HepG2 (cell line): Measurements from ENCODE around the gene AMZ1. TPM values are rescaled to one million over a fixed set of nuclear protein-coding genes. Genes with fewer than 3 reads are reported as not detected.

Experiments
- ETV5 ChIP-seq: IDR thresholded peaks from 2 replicates; pipeline ENCODE4 v1.6.1; 2018; ENCODE audit warnings: missing biosample characterization, missing genetic modification reagents, inconsistent platforms, borderline replicate concordance
- FOXP1 ChIP-seq, 2 experiments: fragments of 450-650 bp in 1 of 2; IDR thresholded peaks; 2 replicates each; pipeline ENCODE4 v1.6.1; 2017 to 2018; ENCODE audit warnings: antibody characterized with exemption in 1 of 2
- GTF2F1 ChIP-seq: fragments of 150-350 bp; IDR thresholded peaks from 2 replicates; pipeline ENCODE4 v1.6.1; 2014; ENCODE audit warnings: low read length
- MIXL1 ChIP-seq: IDR thresholded peaks from 2 replicates; pipeline ENCODE4 v1.6.1; 2016
- MTA3 ChIP-seq: sonication (generic); formaldehyde crosslinking; IDR thresholded peaks from 2 replicates; pipeline ENCODE4 v1.4.0; 2020; ENCODE audit warnings: missing genetic modification reagents
- NPAS2 ChIP-seq: sonication (generic); formaldehyde crosslinking; IDR thresholded peaks from 2 replicates; pipeline ENCODE4 v1.8.0; 2022; ENCODE audit warnings: mild to moderate bottlenecking, missing genetic modification reagents, borderline replicate concordance
- SETDB1 ChIP-seq: sonication (generic); formaldehyde crosslinking; IDR thresholded peaks from 2 replicates; pipeline ENCODE4 v1.5.1; 2020; ENCODE audit warnings: missing genetic modification reagents, mild to moderate bottlenecking, borderline replicate concordance
- SPEN ChIP-seq: sonication (generic); formaldehyde crosslinking; IDR thresholded peaks from 2 replicates; pipeline ENCODE4 v1.5.1; 2020; ENCODE audit warnings: low read depth, mild to moderate bottlenecking, missing genetic modification reagents
- SRY ChIP-seq: sonication (generic); formaldehyde crosslinking; IDR thresholded peaks from 2 replicates; pipeline ENCODE4 v1.8.0; 2022; ENCODE audit warnings: mild to moderate bottlenecking, missing genetic modification reagents
- UBTF ChIP-seq: sonication (generic); formaldehyde crosslinking; IDR thresholded peaks from 2 replicates; pipeline ENCODE4 v1.4.0; 2020; ENCODE audit warnings: mild to moderate bottlenecking, missing genetic modification reagents
- ZFP62 ChIP-seq: sonication (generic); formaldehyde crosslinking; IDR thresholded peaks from 2 replicates; pipeline ENCODE4 v1.4.0; 2020; ENCODE audit warnings: missing genetic modification reagents
- ZMYM2 ChIP-seq: sonication (generic); formaldehyde crosslinking; IDR thresholded peaks from 2 replicates; pipeline ENCODE4 v1.8.0; 2022; ENCODE audit warnings: mild to moderate bottlenecking, missing genetic modification reagents
- ZMYM4 ChIP-seq: sonication (generic); formaldehyde crosslinking; IDR thresholded peaks from 2 replicates; pipeline ENCODE4 v1.8.1; 2023; ENCODE audit warnings: mild to moderate bottlenecking, missing genetic modification reagents
- ZNF124 ChIP-seq: sonication (generic); formaldehyde crosslinking; IDR thresholded peaks from 2 replicates; pipeline ENCODE4 v1.4.0; 2020; ENCODE audit warnings: missing genetic modification reagents
- ZNF326 ChIP-seq: sonication (generic); formaldehyde crosslinking; IDR thresholded peaks from 2 replicates; pipeline ENCODE4 v1.4.0; 2020; ENCODE audit warnings: missing genetic modification reagents, borderline replicate concordance
- ZNF451 ChIP-seq: sonication (generic); formaldehyde crosslinking; IDR thresholded peaks from 2 replicates; pipeline ENCODE4 v1.5.0; 2020; ENCODE audit warnings: mild to moderate bottlenecking, missing genetic modification reagents
- ZNF556 ChIP-seq: sonication (generic); formaldehyde crosslinking; IDR thresholded peaks from 2 replicates; pipeline ENCODE4 v1.4.0; 2020; ENCODE audit warnings: mild to moderate bottlenecking, missing genetic modification reagents, borderline replicate concordance
- ZSCAN20 ChIP-seq: sonication (generic); formaldehyde crosslinking; IDR thresholded peaks from 2 replicates; pipeline ENCODE4 v1.4.0; 2020; ENCODE audit warnings: missing genetic modification reagents, mild to moderate bottlenecking, borderline replicate concordance
- polyA plus RNA-seq, 8 experiments: library from polyadenylated mRNA; depleted of rRNA in 3 of 8; stranded (reverse) in 7 of 8; unstranded in 1 of 8; fragments of >200 nt; fragmentation: Illumina TruSeq in 4 of 8; extraction: Trizol in 4 of 8; gene quantifications; 2 replicates each; pipeline versions ENCODE4 v1.2.1 to v1.2.3, GENCODE V29; 2011 to 2016; ENCODE audit warnings: low read depth in 4 of 8, missing spikeins in 1 of 8, mixed read lengths in 1 of 8; ENCODE audit not compliant: insufficient read depth in 1 of 8
- total RNA-seq, 5 experiments: library from RNA; depleted of rRNA; stranded (reverse); fragments of >200 nt; fragmentation: Illumina TruSeq; extraction: Trizol; gene quantifications; 2 replicates each; pipeline ENCODE4 v1.2.3, GENCODE V29; 2016; ENCODE audit warnings: low read depth in 1 of 5
- TF ChIP-seq, protein P1 (sequence below): sonication (generic); formaldehyde crosslinking; IDR thresholded peaks from 2 replicates; pipeline ENCODE4 v1.9.0; 2021; ENCODE audit warnings: missing genetic modification reagents, borderline replicate concordance
- TF ChIP-seq, protein P2 (sequence below): sonication (generic); formaldehyde crosslinking; IDR thresholded peaks from 2 replicates; pipeline ENCODE4 v1.4.0; 2020; ENCODE audit warnings: mild to moderate bottlenecking, low read depth, missing genetic modification reagents
- TF ChIP-seq, protein P3 (sequence below): IDR thresholded peaks from 2 replicates; pipeline ENCODE4 v1.6.1; 2016; ENCODE audit warnings: missing compliant biosample characterization, missing genetic modification reagents, borderline replicate concordance

AMZ1 gene
- total and polyA plus RNA-seq, 2 of the 13 experiments (the other 11 are each of a cell fraction or from before 2014, with no cell fraction given) = 0.03 TPM; not detected in 1

DNA sequence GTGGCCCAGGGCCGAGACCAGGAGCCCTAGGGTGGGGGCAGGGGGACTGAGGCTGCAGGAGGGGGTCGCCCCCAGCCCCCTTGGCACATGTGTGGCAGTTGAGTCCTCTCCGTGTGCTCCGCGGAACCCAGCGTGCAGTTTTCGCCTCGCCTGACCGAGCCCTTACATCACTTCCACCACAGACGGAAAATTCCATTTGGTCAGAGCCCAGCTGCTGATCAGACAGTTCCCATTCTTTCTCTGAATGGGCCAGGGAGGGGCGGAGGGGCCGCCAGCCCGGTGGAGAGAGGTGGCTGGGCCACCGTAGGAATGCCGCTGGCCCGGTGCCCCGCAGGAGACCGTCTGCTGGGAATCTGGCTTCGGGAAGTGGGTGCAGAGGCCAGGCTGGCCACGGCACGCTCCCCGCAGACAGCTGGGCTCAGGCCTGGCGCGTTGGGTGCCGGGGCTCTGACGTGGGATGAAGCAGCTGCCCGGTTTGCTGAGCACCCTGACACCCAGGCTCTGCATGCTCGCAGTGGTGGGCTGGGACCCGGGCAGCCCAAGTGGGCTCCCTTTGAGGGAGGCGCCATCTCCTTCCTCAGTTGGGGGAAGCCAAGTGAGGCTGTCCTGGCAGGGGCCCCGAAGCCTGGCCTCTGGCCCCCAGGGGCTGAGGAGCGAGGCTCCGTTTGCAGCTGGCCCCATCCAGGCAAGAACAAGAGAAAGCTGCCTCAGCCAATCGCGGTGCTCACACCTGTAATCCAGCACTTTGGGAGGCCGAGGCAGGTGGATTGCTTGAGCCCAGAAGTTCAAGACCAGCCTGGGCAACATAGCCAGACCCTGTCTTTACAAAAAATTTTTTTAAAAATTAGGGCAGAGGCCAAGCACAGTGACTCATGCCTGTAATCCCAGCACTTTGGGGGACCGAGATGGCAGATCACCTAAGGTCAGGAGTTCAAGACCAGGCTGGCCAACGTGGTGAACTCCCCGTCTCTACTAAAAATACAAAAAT is 46.3 kb upstream of the AMZ1 start (continued):
- TF ChIP-seq, protein P1, sequence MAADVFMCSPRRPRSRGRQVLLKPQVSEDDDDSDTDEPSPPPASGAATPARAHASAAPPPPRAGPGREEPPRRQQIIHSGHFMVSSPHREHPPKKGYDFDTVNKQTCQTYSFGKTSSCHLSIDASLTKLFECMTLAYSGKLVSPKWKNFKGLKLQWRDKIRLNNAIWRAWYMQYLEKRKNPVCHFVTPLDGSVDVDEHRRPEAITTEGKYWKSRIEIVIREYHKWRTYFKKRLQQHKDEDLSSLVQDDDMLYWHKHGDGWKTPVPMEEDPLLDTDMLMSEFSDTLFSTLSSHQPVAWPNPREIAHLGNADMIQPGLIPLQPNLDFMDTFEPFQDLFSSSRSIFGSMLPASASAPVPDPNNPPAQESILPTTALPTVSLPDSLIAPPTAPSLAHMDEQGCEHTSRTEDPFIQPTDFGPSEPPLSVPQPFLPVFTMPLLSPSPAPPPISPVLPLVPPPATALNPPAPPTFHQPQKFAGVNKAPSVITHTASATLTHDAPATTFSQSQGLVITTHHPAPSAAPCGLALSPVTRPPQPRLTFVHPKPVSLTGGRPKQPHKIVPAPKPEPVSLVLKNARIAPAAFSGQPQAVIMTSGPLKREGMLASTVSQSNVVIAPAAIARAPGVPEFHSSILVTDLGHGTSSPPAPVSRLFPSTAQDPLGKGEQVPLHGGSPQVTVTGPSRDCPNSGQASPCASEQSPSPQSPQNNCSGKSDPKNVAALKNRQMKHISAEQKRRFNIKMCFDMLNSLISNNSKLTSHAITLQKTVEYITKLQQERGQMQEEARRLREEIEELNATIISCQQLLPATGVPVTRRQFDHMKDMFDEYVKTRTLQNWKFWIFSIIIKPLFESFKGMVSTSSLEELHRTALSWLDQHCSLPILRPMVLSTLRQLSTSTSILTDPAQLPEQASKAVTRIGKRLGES (CRISPR knock-in tag) = no peak
- no peak for TF ChIP-seq ZNF451 (CRISPR knock-in tag)
- no peak for TF ChIP-seq ZFP62 (CRISPR knock-in tag)
- TF ChIP-seq, protein P2, sequence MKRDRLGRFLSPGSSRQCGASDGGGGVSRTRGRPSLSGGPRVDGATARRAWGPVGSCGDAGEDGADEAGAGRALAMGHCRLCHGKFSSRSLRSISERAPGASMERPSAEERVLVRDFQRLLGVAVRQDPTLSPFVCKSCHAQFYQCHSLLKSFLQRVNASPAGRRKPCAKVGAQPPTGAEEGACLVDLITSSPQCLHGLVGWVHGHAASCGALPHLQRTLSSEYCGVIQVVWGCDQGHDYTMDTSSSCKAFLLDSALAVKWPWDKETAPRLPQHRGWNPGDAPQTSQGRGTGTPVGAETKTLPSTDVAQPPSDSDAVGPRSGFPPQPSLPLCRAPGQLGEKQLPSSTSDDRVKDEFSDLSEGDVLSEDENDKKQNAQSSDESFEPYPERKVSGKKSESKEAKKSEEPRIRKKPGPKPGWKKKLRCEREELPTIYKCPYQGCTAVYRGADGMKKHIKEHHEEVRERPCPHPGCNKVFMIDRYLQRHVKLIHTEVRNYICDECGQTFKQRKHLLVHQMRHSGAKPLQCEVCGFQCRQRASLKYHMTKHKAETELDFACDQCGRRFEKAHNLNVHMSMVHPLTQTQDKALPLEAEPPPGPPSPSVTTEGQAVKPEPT (CRISPR knock-in tag) = no peak
- peak; percentile 79; the same call in 1 of the 2 replicates for TF ChIP-seq UBTF (CRISPR knock-in tag)
- no peak for TF ChIP-seq ZNF124 (CRISPR knock-in tag)
- TF ChIP-seq ZMYM4 = no peak
- peak; percentile 68; the same call in 1 of the 2 replicates for TF ChIP-seq ETV5 (CRISPR knock-in tag)
- TF ChIP-seq SPEN (CRISPR knock-in tag) = no peak
- no peak for TF ChIP-seq ZMYM2 (CRISPR knock-in tag)
- no peak; the same call in 1 of the 2 replicates for TF ChIP-seq ZNF326 (CRISPR knock-in tag)
- no peak for TF ChIP-seq MIXL1 (CRISPR knock-in tag)
- TF ChIP-seq, protein P3, sequence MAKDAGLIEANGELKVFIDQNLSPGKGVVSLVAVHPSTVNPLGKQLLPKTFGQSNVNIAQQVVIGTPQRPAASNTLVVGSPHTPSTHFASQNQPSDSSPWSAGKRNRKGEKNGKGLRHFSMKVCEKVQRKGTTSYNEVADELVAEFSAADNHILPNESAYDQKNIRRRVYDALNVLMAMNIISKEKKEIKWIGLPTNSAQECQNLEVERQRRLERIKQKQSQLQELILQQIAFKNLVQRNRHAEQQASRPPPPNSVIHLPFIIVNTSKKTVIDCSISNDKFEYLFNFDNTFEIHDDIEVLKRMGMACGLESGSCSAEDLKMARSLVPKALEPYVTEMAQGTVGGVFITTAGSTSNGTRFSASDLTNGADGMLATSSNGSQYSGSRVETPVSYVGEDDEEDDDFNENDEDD (CRISPR knock-in tag) = peak; percentile 41; the same call in 1 of the 2 replicates
- no peak for TF ChIP-seq MTA3 (CRISPR knock-in tag)
- no peak for TF ChIP-seq ZSCAN20
- TF ChIP-seq SETDB1 (CRISPR knock-in tag) = no peak
- no peak for TF ChIP-seq SRY (CRISPR knock-in tag)
- TF ChIP-seq ZNF556 (CRISPR knock-in tag) = no peak
- TF ChIP-seq GTF2F1 = no peak
- TF ChIP-seq FOXP1 (IDR thresholded peaks at IDR 0.05) = no peak
- no peak for TF ChIP-seq FOXP1 (CRISPR knock-in tag; IDR thresholded peaks at IDR 0.05)
- TF ChIP-seq NPAS2 (CRISPR knock-in tag) = no peak
